Amniotic stem cell (primary cell): ENCODE measurements around the gene SPAG17.

Experiments used
- DNase-seq: peaks from one replicate; lab custom pipeline; 2025; lab: John Stamatoyannopoulos, UW

SPAG17 gene

GRCh38 chr1:118160806-118161205 lies 24.2 kb downstream of the SPAG17 start:
- no peak for DNase-seq

- no peak for DNase-seq
Measured at GRCh38 chr1:118159569-118159968, 25.5 kb downstream of the SPAG17 start.

GRCh38 chr1:118158924-118159323 lies 26.1 kb downstream of the SPAG17 start:
- no peak for DNase-seq

- no peak for DNase-seq
Measured at GRCh38 chr1:118157506-118157905, 27.5 kb downstream of the SPAG17 start.

GRCh38 chr1:118155106-118155505 lies 29.9 kb downstream of the SPAG17 start:
- no peak for DNase-seq

- no peak for DNase-seq
Measured at GRCh38 chr1:118154220-118154619, 30.8 kb downstream of the SPAG17 start.

GRCh38 chr1:118151312-118151937 lies 33.6 kb downstream of the SPAG17 start:
- DNase-seq = no peak

GRCh38 chr1:118149799-118150198 lies 35.2 kb downstream of the SPAG17 start:
- DNase-seq = no peak

- no peak for DNase-seq
Measured at GRCh38 chr1:118148034-118148433, 37.0 kb downstream of the SPAG17 start.

- no peak for DNase-seq
Measured at GRCh38 chr1:118147522-118147921, 37.5 kb downstream of the SPAG17 start.

- DNase-seq = no peak
Measured at GRCh38 chr1:118145721-118146120, 39.3 kb downstream of the SPAG17 start.

GRCh38 chr1:118144684-118145083 lies 40.3 kb downstream of the SPAG17 start:
- DNase-seq = no peak

- no peak for DNase-seq
Measured at GRCh38 chr1:118143831-118144230, 41.2 kb downstream of the SPAG17 start.

- no peak for DNase-seq
Measured at GRCh38 chr1:118143121-118143520, 41.9 kb downstream of the SPAG17 start.

GRCh38 chr1:118142546-118142945 lies 42.5 kb downstream of the SPAG17 start:
- DNase-seq = no peak

- DNase-seq = no peak
Measured at GRCh38 chr1:118137900-118138299, 47.1 kb downstream of the SPAG17 start.

GRCh38 chr1:118136187-118136941 lies 48.7 kb downstream of the SPAG17 start:
- no peak for DNase-seq

- no peak for DNase-seq
Measured at GRCh38 chr1:118132000-118132399, 53.0 kb downstream of the SPAG17 start.

- no peak for DNase-seq
Measured at GRCh38 chr1:118128761-118129160, 56.3 kb downstream of the SPAG17 start.

- DNase-seq = no peak
Measured at GRCh38 chr1:118124064-118124463, 61.0 kb downstream of the SPAG17 start.

- DNase-seq = no peak
Measured at GRCh38 chr1:118123116-118123839, 61.8 kb downstream of the SPAG17 start.

- no peak for DNase-seq
Measured at GRCh38 chr1:118122234-118123004, 62.6 kb downstream of the SPAG17 start.
